Right lobe of liver (tissue), 6 donors: Measurements from ENCODE around the gene HSD17B2. TPM values are rescaled to one million over a fixed set of nuclear protein-coding genes. Genes with fewer than 3 reads are reported as not detected.
A peak's percentile ranks its signal among the peaks of the same experiment; 100 is the strongest.

ENCODE experiments used
- ATAC-seq, 4 donors: fragments of 200-7000 bp; cut with Tn5 transposase; one replicate each; pipeline ENCODE4 v1.9.1; 2020; ENCODE audit warnings: mild to moderate bottlenecking in 4 of 4, moderate library complexity in 4 of 4
- DNase-seq, 3 donors: peaks; one replicate each; pipeline ENCODE4 v3.0.0-alpha.2; 2020
- H3K27ac ChIP-seq, 3 donors: fragments of 200-600 bp; one replicate each; pipeline ENCODE4 v1.8.0; 2022
- H3K27me3 ChIP-seq, 2 donors: fragments of 200-600 bp; one replicate each; pipeline ENCODE4 v1.8.0; 2022
- H3K36me3 ChIP-seq, 4 donors: fragments of 200-600 bp; sonication (generic) in 1 of 4; one replicate each; pipeline versions ENCODE4 v1.5.1 to v1.8.0; 2017 to 2022; ENCODE audit warnings: control low read depth in 1 of 4
- H3K4me1 ChIP-seq, 4 donors: fragments of 200-600 bp; sonication (generic) in 1 of 4; one replicate each; pipeline versions ENCODE4 v1.5.1 to v1.8.0; 2017 to 2022; ENCODE audit warnings: control low read depth in 1 of 4
- H3K4me3 ChIP-seq, 3 donors: fragments of 200-600 bp; one replicate each; pipeline ENCODE4 v1.8.0; 2022
- H3K9me3 ChIP-seq, 4 donors: fragments of 200-600 bp; sonication (generic) in 1 of 4; one replicate each; pipeline versions ENCODE4 v1.5.1 to v1.8.0; 2017 to 2022; ENCODE audit warnings: control low read depth in 1 of 4
- POLR2A ChIP-seq: fragments of 450-650 bp; IDR thresholded peaks from one replicate; pipeline ENCODE4 v1.6.1; 2017; ENCODE audit warnings: antibody characterized with exemption, mild to moderate bottlenecking
- WGBS: methylation state at CpG from one replicate; pipeline ENCODE4 v1.1.6; 2018; ENCODE audit warnings: low coverage, low lambda C conversion rate; ENCODE audit not compliant: insufficient coverage; ENCODE audit errors: missing lambda C conversion rate; 5-methylcytosine and 5-hydroxymethylcytosine counted together
- intact Hi-C, 2 donors: fragments of 100-400 bp; cut with DNase I; formaldehyde crosslinking; loops; one replicate each; pipeline versions ENCODE4 v1.11.2 to v1.14.1; 2022
- total RNA-seq, 6 experiments: library from RNA; depleted of rRNA in 2 of 6; stranded (reverse); fragments of >200 nt in 2 of 6; fragmentation: NEBNext Ultra II Directional in 3 of 6; extraction: Animal tissue kit (Norgen Biotek cat#: 25700) in 3 of 6; gene quantifications; one replicate each; pipeline versions ENCODE4 v1.1.0 to v1.2.4, GENCODE V29; 2016 to 2023
- TF ChIP-seq, protein P1 (sequence below), 4 donors: fragments of 200-600 bp in 3 of 4; fragments of 450-650 bp in 1 of 4; IDR thresholded peaks; one replicate each; pipeline versions ENCODE4 v1.5.1 to v1.8.0; 2016 to 2022; ENCODE audit warnings: antibody characterized with exemption in 4 of 4, mild to moderate bottlenecking in 2 of 4
- donor health status: DM: no; HTN: yes; CAD: no.
- donor health status: DM: no; HTN: no; CAD: no.
- donor health status: DM: no; HTN: no; CAD: no.
- donor health status: DM: no; HTN: yes; CAD: no.
- donor health status: DM: no; HTN: yes; CAD: no.

The HSD17B2 gene
- total RNA-seq, 6 experiments from 2014 or later = 65.2 to 144 (median 84.7) TPM

DNA sequence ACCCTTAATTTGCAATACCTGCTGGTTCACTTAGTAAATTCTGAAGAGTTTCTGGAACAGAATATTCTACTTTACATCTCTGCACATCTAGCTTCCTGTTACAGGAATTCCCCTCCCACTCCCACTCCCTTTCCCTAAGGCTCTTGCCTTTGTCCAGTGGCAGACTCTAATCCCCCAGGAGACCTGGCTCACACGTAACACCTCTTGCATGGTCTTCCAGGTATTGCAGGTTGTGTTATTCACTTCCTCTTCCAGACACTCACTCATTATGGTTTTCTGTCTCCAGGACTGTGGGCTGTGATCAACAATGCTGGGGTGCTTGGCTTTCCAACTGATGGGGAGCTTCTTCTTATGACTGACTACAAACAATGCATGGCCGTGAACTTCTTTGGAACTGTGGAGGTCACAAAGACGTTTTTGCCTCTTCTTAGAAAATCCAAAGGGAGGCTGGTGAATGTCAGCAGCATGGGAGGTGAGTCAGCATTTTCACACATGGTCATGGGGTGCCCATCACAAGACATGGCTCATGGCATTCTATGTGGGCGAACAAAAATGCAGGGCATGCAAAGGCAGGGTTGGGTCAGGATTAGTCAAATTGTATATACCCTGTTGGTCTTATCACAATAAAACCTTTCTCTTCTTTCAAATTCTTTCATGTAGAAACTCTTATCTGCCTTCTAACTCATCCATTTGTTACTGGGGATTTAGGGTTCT is 35.8 kb downstream of the HSD17B2 start:
- Histone ChIP-seq H3K27me3 (no peaks in the 10 kb centered on the region), H3K27ac (peak overlapping the region in 1 of 3 donors; percentile 70), H3K4me3 (no peak overlapping the region), H3K4me1 (peaks cover 0 to 53% (median 12%) of the 10 kb centered on the region in 4 donors), H3K9me3 (no peaks in the 10 kb centered on the region), H3K36me3 (peaks cover 0 to 23% (median 0%) of the 10 kb centered on the region in 4 donors)
- intact Hi-C loops = no loop called here
- TF ChIP-seq POLR2A = no peak
- TF ChIP-seq, protein P1, sequence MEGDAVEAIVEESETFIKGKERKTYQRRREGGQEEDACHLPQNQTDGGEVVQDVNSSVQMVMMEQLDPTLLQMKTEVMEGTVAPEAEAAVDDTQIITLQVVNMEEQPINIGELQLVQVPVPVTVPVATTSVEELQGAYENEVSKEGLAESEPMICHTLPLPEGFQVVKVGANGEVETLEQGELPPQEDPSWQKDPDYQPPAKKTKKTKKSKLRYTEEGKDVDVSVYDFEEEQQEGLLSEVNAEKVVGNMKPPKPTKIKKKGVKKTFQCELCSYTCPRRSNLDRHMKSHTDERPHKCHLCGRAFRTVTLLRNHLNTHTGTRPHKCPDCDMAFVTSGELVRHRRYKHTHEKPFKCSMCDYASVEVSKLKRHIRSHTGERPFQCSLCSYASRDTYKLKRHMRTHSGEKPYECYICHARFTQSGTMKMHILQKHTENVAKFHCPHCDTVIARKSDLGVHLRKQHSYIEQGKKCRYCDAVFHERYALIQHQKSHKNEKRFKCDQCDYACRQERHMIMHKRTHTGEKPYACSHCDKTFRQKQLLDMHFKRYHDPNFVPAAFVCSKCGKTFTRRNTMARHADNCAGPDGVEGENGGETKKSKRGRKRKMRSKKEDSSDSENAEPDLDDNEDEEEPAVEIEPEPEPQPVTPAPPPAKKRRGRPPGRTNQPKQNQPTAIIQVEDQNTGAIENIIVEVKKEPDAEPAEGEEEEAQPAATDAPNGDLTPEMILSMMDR (IDR thresholded peaks at IDR 0.05) = no peak
- DNase-seq (no peak), ATAC-seq (no peak)
- WGBS = 70% methylated on average over 3 of the region's 4 CpGs

DNA sequence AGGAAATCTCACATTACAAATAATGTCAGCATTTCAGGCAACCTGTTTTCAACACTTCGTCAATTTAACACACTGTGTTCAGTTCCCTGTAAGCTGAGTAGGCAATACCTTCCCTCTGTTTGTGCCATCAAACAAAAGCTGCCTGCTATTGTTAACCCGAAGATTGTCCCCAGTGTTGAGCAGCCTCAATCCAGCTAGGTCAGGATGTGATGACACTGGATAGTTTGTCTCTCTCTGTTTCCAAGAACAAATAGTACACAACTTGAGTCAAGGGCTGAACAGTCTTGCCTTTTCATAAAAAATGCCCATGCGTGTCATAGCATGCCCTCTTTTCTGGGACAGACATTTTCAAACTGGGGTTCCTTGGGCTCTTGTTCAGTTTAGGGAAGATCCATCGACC is 36.4 kb downstream of the HSD17B2 start:
- H3K9me3 ChIP-seq = no peaks in the 10 kb centered on the region
- TF ChIP-seq, protein P1 (IDR thresholded peaks at IDR 0.05) = no peak
- TF ChIP-seq POLR2A = no peak
- 60% methylated on average over 4 of the region's 4 CpGs for WGBS
- H3K27me3 ChIP-seq = no peaks in the 10 kb centered on the region
- peaks cover 0 to 48% (median 12%) of the 10 kb centered on the region in 4 donors for H3K4me1 ChIP-seq
- intact Hi-C loops = no loop called here
- ATAC-seq (peak in 1 of 4 donors; percentile 6), DNase-seq (no peak)
- peak overlapping the region in 1 of 3 donors; percentile 70 for H3K27ac ChIP-seq
- H3K4me3 ChIP-seq = no peak overlapping the region
- H3K36me3 ChIP-seq = peaks cover 0 to 23% (median 0%) of the 10 kb centered on the region in 4 donors

DNA sequence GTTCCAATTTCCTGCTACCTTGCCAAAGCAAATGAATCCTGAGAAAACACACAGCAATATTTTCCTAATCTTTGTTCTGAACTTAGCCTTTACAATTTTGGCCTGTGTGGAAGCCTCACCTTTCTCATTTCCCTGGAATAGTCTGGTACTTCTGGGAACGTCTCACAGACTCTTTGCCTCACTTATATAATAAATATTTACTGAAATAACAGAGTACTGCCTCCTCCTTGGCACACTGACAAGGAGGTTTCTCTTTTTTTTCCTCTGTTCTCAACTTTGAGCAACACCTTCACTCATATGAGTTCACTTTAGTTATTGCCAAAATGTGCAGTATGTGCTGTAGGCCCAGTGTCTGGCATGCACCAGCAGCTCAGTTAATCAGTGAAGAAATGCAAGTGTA is 37.3 kb downstream of the HSD17B2 start:
- Histone ChIP-seq H3K36me3 (peaks cover 0 to 23% (median 0%) of the 10 kb centered on the region in 4 donors), H3K27ac (peak overlapping the region in 1 of 3 donors; percentile 70), H3K9me3 (no peaks in the 10 kb centered on the region), H3K4me1 (peaks cover 0 to 39% (median 11%) of the 10 kb centered on the region in 4 donors), H3K27me3 (no peaks in the 10 kb centered on the region), H3K4me3 (no peak overlapping the region)
- intact Hi-C loops = no loop called here
- TF ChIP-seq, protein P1 (IDR thresholded peaks at IDR 0.05) = no peak
- TF ChIP-seq POLR2A = no peak
- ATAC-seq (peak; percentile 64 to 73 (median 68)), DNase-seq (no peak)
- 27% methylated on average over 1 of the region's 1 CpG for WGBS

DNA sequence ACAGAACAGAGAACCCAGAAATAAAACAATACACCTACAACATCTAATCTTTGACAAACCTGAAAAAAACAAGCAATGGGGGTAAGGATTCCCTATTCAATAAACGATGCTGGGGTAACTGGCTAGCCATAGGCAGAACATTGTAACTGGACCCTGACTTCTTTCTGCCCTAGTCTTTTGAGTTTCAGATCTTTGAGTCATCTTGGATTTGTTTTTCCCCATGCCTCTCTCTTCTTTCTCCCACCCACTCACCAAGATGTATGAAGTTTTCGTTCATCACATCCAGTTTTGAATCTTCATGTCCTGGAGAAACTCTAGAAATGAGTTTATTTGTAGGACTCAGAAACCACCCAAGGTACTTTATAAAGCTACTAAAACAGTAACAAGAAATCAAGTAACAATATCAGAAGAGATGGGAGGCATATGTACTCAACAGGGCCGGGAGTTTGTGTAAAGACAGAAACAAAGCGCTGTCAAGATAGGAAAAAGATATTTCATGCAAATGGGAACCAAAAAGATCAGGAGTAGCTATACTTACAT is 39.0 kb downstream of the HSD17B2 start:
- peaks cover 0 to 30% (median 9%) of the 10 kb centered on the region in 4 donors for H3K4me1 ChIP-seq
- peaks cover 0 to 18% (median 0%) of the 10 kb centered on the region in 4 donors for H3K36me3 ChIP-seq
- TF ChIP-seq POLR2A = no peak
- TF ChIP-seq, protein P1 (IDR thresholded peaks at IDR 0.05) = no peak
- H3K27ac ChIP-seq = no peak overlapping the region
- WGBS = 92% methylated on average over 4 of the region's 4 CpGs
- DNase-seq = no peak
- intact Hi-C loops = no loop called here
- no peaks in the 10 kb centered on the region for H3K27me3 ChIP-seq
- no peak for ATAC-seq
- H3K4me3 ChIP-seq = no peak overlapping the region
- H3K9me3 ChIP-seq = no peaks in the 10 kb centered on the region
